Measurements from ENCODE around the gene MEIS1.

DNA sequence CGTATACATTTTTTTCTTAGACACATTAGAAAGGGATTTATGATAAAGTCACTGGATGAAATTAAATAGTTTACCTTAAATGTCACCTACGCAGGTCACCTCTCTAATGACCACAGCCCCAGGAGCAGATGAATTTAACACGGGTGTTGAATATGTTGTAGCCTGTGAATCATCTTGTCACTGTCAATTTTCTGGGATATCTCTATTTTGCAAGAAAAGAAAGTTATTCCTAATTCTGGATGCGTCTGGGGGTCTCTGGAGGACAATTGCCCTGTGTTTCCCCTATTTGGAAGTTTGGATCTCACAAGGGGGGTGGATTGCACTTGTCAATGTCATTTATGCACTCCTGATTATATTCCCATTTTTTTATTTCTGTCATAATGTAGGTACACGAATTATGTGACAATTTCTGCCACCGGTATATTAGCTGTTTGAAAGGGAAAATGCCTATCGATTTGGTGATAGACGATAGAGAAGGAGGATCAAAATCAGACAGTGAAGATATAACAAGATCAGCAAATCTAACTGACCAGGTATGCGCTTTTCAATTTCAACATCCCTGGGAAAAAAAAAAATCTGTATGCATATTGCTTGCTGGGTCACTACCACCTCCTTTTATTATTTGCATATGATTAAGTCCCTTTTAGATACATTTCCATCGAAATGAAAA lies 7.7 kb downstream of the MEIS1 start:
- no peak for TF ChIP-seq POLR2A (IDR thresholded peaks at IDR 0.05; ENCODE audit: low read depth, low read length)
- no peak for TF ChIP-seq POLR2AphosphoS5 (IDR thresholded peaks at IDR 0.05; ENCODE audit: low read depth, low read length)
- no peak for TF ChIP-seq TAF1 (IDR thresholded peaks at IDR 0.05; ENCODE audit: borderline replicate concordance, low read depth, low read length)

Measured in GM12892 (cell line).